GM21390 (cell line): ENCODE measurements around the gene KIFC3.
"Not testable (repeated sequence)": the region's sequence is repeated elsewhere in the genome, so short reads cannot be mapped to it uniquely, and the experiment has no call there.

Experiments
- ATAC-seq: cut with Tn5 transposase; IDR thresholded peaks from one replicate; pipeline ENCODE4 v1.9.1; 2021; ENCODE audit not compliant: unreplicated experiment

The KIFC3 gene

GRCh38 chr16:57788252-57788841 is 13.9 kb downstream of the KIFC3 start:
- ATAC-seq = no peak

- ATAC-seq = no peak
Observed at GRCh38 chr16:57787519-57787905, 14.8 kb downstream of the KIFC3 start.

GRCh38 chr16:57786632-57787518 is 15.4 kb downstream of the KIFC3 start:
- ATAC-seq = no peak

GRCh38 chr16:57785924-57786323 is 16.4 kb downstream of the KIFC3 start:
- no peak for ATAC-seq

- no peak for ATAC-seq
Observed at GRCh38 chr16:57785385-57785784, 16.9 kb downstream of the KIFC3 start.

- no peak for ATAC-seq
Observed at GRCh38 chr16:57784334-57784733, 18.0 kb downstream of the KIFC3 start.

- no peak for ATAC-seq
Observed at GRCh38 chr16:57783883-57784282, 18.4 kb downstream of the KIFC3 start.

GRCh38 chr16:57783116-57783515 is 19.2 kb downstream of the KIFC3 start:
- no peak for ATAC-seq

GRCh38 chr16:57782607-57783055 is 19.7 kb downstream of the KIFC3 start:
- not testable (repeated sequence) for ATAC-seq

- no peak for ATAC-seq
Observed at GRCh38 chr16:57781741-57782606, 20.3 kb downstream of the KIFC3 start.

GRCh38 chr16:57781349-57781740 is 20.9 kb downstream of the KIFC3 start:
- ATAC-seq = no peak

GRCh38 chr16:57779836-57780235 is 22.5 kb downstream of the KIFC3 start:
- ATAC-seq = not testable (repeated sequence)

- ATAC-seq = no peak
Observed at GRCh38 chr16:57778658-57779057, 23.6 kb downstream of the KIFC3 start.

- ATAC-seq = no peak
Observed at GRCh38 chr16:57775661-57776469, 26.4 kb downstream of the KIFC3 start.

- ATAC-seq = no peak
Observed at GRCh38 chr16:57774705-57775285, 27.5 kb downstream of the KIFC3 start.

- no peak for ATAC-seq
Observed at GRCh38 chr16:57773655-57774295, 28.5 kb downstream of the KIFC3 start.

- ATAC-seq = no peak
Observed at GRCh38 chr16:57773019-57773418, 29.3 kb downstream of the KIFC3 start.

- no peak for ATAC-seq
Observed at GRCh38 chr16:57771141-57771785, 31.0 kb downstream of the KIFC3 start.

GRCh38 chr16:57770361-57770760 is 31.9 kb downstream of the KIFC3 start:
- ATAC-seq = no peak
